NCI-H526 (cell line): Measurements from ENCODE around the gene PCDHB5.
"Not testable (repeated sequence)": the region's sequence is repeated elsewhere in the genome, so short reads cannot be mapped to it uniquely, and the experiment has no call there.

ENCODE experiments used
- DNase-seq, 2 experiments: peaks; one replicate each; lab custom pipeline; 2025; lab: John Stamatoyannopoulos, UW

PCDHB5 gene

DNA sequence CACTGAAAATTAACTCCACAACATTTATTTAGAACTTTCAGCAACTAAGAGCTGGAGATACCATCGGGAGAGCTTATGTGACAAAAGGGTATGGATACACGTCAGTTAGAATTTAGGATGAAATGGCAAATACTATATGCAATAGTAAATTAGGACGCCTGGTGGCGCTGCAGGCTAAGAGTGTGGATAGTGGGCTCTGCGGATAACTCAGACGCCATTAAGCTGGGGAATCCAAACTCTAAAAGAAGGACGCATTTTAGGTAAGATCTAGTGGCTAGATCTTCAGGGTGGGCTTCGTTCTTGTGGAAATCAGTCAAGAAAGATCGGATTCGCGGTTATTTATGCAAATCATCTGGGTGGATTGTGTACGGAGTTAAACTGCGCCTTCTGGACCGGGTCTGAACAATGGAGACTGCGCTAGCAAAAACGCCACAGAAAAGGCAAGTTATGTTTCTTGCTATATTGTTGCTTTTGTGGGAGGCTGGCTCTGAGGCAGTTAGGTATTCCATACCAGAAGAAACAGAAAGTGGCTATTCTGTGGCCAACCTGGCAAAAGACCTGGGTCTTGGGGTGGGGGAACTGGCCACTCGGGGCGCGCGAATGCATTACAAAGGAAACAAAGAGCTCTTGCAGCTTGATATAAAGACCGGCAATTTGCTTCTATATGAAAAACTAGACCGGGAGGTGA, at the start of gene PCDHB5:
Gene PCDHB5, plus strand, starts transcription at position 177 of the 688 bp plus-strand sequence. Its CDS starts 229 bp downstream, at position 406.
- DNase-seq = peak; percentile 18 to 60

DNA sequence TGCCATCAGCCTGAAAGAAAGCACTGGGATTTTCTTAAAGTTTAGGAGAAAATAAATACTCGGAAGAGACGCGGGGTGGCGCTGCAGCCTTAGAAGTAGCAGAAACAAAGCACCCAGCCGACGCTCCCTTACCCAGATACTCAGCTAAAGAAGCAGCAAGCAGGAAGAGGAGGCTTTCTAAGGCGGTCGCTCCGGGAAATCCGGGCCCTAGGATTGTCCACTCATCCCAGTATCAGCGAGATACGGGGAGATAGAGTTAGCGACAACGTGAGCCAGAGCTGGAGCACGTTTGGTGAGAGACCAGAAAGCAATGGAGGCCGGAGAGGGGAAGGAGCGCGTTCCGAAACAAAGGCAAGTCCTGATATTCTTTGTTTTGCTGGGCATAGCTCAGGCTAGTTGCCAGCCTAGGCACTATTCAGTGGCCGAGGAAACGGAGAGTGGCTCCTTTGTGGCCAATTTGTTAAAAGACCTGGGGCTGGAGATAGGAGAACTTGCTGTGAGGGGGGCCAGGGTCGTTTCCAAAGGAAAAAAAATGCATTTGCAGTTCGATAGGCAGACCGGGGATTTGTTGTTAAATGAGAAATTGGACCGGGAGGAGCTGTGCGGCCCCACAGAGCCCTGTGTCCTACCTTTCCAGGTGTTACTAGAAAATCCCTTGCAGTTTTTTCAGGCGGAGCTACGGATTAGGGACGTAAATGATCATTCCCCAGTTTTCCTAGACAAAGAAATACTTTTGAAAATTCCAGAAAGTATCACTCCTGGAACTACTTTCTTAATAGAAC, 40.3 kb upstream of the PCDHB5 start, which contains the start of gene PCDHB2:
Gene PCDHB2, plus strand, starts transcription at position 135 of the 782 bp plus-strand sequence. Its CDS starts 176 bp downstream, at position 311.
- peak; percentile 49 to 75 for DNase-seq

DNA sequence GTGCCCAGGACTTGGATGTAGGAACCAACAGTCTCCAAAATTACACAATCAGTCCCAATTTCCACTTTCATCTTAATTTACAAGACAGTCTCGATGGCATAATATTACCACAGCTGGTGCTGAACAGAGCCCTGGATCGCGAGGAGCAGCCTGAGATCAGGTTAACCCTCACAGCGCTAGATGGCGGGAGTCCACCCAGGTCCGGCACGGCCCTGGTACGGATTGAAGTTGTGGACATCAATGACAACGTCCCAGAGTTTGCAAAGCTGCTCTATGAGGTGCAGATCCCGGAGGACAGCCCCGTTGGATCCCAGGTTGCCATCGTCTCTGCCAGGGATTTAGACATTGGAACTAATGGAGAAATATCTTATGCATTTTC, 39.8 kb upstream of the PCDHB5 start:
- DNase-seq = no peak

DNA sequence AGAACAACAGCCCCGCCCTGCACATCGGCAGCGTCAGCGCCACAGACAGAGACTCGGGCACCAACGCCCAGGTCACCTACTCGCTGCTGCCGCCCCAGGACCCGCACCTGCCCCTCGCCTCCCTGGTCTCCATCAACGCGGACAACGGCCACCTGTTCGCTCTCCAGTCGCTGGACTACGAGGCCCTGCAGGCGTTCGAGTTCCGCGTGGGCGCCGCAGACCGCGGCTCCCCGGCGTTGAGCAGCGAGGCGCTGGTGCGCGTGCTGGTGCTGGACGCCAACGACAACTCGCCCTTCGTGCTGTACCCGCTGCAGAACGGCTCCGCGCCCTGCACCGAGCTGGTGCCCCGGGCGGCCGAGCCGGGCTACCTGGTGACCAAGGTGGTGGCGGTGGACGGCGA, 38.8 kb upstream of the PCDHB5 start:
- DNase-seq = not testable (repeated sequence)

- not testable (repeated sequence) for DNase-seq
Measured at GRCh38 chr5:141096586-141096985, 38.4 kb upstream of the PCDHB5 start.

DNA sequence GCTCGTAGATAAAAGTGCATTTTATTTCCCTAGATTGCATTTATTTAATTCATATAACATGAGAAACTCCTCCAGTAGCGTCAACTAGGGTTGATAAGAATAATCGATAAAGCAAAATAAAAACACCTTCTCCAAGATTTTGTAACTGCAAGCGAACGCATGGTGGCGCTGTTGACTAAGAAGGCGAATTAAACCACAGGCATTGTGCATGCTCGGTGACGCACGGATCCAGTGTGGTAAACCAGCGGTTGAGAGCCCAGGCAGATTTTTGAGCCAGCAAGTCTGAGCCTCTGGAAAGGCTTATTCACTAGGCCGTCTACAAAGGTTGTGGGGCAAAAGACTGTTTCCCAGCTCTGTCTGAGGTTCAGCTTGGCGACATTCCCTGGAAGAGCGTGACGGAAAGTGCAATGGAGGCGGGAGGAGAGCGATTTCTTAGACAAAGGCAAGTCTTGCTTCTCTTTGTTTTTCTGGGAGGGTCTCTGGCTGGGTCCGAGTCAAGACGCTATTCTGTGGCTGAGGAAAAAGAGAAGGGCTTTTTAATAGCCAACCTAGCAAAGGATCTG, 34.7 kb upstream of the PCDHB5 start, which contains the start of gene PCDHB3:
Gene PCDHB3, plus strand, starts transcription at position 231 of the 563 bp plus-strand sequence. Its CDS starts 177 bp downstream, at position 408.
- DNase-seq = peak; percentile 72 to 90

DNA sequence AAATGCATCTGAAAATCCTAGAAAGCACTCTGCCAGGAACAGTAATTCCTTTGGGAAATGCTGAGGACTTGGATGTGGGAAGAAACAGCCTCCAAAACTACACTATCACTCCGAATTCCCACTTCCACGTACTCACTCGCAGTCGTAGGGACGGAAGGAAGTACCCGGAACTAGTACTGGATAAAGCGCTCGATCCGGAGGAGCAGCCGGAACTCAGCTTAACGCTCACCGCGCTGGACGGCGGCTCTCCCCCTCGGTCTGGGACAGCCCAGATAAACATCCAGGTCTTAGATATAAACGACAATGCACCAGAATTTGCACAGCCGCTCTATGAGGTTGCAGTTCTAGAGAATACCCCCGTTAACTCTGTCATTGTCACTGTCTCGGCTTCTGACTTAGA, 33.9 kb upstream of the PCDHB5 start:
- DNase-seq = peak; percentile 16 to 59

GRCh38 chr5:141102070-141102469, 32.9 kb upstream of the PCDHB5 start:
- not testable (repeated sequence) for DNase-seq

GRCh38 chr5:141102471-141102870, 32.5 kb upstream of the PCDHB5 start:
- not testable (repeated sequence) for DNase-seq

DNA sequence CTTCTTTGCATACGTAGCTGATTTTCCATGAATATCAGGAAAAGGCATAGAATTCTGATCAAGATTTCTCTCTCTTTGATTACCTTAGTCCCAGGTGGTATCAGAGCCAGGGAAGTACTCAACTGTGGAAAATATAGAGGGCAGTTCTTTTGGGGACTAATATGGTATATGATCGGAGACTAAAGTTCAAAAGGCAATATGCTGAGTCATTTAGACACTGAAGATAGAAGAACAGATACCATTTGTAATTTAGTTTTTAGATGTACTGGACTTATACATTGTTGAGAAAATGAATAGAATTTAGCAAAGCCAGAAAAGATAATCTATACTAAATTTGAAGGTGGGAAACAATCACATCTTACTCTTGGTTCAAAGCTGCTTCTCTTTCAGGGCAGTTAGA, 29.7 kb upstream of the PCDHB5 start:
- DNase-seq = no peak

GRCh38 chr5:141119250-141119649, 15.8 kb upstream of the PCDHB5 start:
- DNase-seq = no peak

DNA sequence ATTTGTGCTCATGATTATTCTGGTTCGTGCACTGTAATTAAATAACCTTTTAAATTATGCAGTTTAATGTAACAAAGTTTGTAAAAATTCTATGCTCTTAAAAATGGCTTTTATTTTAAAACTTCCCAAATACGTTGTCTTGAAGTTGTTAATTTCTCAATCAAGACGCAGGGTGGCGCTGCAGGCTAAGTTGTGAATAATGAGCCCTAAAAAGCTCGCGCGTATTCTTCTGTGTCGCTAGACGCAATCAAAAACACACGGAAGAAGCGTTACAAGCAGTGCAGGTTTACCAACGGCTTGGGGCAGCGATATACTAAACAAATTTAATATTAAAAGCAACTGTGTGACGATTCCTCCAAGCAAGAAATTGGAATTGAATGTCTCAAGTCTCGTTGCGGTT, 13.4 kb upstream of the PCDHB5 start, which contains the start of gene PCDHB4:
Gene PCDHB4, plus strand, starts transcription at position 256 of the 400 bp plus-strand sequence. CDS start 181 bp downstream, outside the sequence.
- no peak for DNase-seq

GRCh38 chr5:141121985-141122384, 13.0 kb upstream of the PCDHB5 start:
- no peak for DNase-seq

DNA sequence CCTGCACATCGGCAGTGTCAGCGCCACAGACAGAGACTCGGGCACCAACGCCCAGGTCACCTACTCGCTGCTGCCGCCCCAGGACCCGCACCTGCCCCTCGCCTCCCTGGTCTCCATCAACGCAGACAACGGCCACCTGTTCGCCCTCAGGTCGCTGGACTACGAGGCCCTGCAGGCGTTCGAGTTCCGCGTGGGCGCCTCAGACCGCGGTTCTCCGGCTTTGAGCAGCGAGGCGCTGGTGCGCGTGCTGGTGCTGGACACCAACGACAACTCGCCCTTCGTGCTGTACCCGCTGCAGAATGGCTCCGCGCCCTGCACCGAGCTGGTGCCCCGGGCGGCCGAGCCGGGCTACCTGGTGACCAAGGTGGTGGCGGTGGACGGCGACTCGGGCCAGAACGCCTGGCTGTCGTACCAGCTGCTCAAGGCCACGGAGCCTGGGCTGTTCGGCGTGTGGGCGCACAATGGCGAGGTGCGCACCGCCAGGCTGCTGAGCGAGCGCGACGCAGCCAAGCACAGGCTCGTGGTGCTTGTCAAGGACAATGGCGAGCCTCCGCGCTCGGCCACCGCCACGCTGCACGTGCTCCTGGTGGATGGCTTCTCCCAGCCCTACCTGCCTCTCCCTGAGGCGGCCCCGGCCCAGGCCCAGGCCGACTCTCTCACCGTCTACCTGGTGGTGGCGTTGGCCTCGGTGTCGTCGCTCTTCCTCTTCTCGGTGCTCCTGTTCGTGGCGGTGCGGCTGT, 11.4 kb upstream of the PCDHB5 start:
- DNase-seq = not testable (repeated sequence)

- no peak for DNase-seq
Measured at GRCh38 chr5:141127305-141127704, 7.7 kb upstream of the PCDHB5 start.

GRCh38 chr5:141135718-141136266, 786 bp downstream of the PCDHB5 start:
- no peak for DNase-seq

DNA sequence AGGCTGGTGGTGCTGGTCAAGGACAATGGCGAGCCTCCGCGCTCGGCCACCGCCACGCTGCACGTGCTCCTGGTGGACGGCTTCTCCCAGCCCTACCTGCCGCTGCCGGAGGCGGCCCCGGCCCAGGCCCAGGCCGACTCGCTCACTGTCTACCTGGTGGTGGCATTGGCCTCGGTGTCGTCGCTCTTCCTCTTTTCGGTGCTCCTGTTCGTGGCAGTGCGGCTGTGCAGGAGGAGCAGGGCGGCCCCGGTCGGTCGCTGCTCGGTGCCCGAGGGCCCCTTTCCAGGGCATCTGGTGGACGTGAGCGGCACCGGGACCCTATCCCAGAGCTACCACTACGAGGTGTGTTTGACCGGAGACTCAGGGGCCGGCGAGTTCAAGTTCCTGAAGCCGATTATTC, 2.3 kb downstream of the PCDHB5 start:
- DNase-seq = not testable (repeated sequence)

GRCh38 chr5:141149812-141150211, 14.8 kb downstream of the PCDHB5 start, which contains the start of gene PCDHB6:
TSS of gene PCDHB6 (plus strand) at chr5:141150057. CDS start at chr5:141150258, 201 bp downstream.
- DNase-seq = peak in 1 of 2 experiments; percentile 7

GRCh38 chr5:141150224-141150992, 15.4 kb downstream of the PCDHB5 start:
- no peak for DNase-seq

GRCh38 chr5:141150993-141151325, 16.0 kb downstream of the PCDHB5 start:
- DNase-seq = no peak

DNA sequence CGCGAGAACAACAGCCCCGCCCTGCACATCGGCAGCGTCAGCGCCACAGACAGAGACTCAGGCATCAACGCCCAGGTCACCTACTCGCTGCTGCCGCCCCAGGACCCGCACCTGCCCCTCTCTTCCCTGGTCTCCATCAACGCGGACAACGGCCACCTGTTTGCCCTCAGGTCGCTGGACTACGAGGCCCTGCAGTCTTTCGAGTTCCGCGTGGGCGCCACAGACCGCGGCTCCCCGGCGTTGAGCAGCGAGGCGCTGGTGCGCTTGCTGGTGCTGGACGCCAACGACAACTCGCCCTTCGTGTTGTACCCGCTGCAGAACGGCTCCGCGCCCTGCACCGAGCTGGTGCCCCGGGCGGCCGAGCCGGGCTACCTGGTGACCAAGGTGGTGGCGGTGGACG, 16.6 kb downstream of the PCDHB5 start:
- DNase-seq = not testable (repeated sequence)
